Measurements from ENCODE around the gene CTTN.

GRCh38 chr11:70381350-70381749, 17.0 kb upstream of the CTTN start:
- TF ChIP-seq CTCF (IDR thresholded peaks at IDR 0.05) (no peak), POLR2A (IDR thresholded peaks at IDR 0.05) (no peak)

All from Peyer's patch (tissue), 4 donors.